ENCODE measurements around the gene CCSER1.
"Not testable (repeated sequence)": the region's sequence is repeated elsewhere in the genome, so short reads cannot be mapped to it uniquely, and the experiment has no call there.

DNA sequence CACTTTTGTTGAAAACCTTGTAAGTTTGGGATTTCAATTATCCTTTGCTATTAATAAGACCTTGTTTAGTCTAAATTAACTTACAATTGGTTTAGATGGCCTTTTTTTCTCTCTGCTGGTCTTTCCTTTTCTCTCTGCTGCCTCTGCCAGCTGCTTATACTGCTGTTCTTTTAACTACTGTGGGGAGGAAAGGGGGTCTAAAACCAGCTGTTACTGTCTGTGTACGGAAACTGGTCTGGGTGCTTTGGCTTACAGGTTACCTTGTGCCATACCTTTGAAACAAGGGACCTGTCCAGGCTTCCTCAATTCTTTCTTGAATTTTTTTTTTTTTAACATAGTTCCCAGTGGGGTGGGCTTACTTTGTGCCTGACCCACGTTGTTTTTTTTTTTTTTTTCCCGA, 1230.8 kb downstream of the CCSER1 start:
- TF ChIP-seq, protein P1, sequence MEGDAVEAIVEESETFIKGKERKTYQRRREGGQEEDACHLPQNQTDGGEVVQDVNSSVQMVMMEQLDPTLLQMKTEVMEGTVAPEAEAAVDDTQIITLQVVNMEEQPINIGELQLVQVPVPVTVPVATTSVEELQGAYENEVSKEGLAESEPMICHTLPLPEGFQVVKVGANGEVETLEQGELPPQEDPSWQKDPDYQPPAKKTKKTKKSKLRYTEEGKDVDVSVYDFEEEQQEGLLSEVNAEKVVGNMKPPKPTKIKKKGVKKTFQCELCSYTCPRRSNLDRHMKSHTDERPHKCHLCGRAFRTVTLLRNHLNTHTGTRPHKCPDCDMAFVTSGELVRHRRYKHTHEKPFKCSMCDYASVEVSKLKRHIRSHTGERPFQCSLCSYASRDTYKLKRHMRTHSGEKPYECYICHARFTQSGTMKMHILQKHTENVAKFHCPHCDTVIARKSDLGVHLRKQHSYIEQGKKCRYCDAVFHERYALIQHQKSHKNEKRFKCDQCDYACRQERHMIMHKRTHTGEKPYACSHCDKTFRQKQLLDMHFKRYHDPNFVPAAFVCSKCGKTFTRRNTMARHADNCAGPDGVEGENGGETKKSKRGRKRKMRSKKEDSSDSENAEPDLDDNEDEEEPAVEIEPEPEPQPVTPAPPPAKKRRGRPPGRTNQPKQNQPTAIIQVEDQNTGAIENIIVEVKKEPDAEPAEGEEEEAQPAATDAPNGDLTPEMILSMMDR (conservative IDR thresholded peaks at IDR 0.05 in 1 of 2, IDR thresholded peaks at IDR 0.05 in 1 of 2; ENCODE audit: low read depth in 1 of 2, low read length in 2 of 2) = not testable (repeated sequence)
- not testable (repeated sequence) for TF ChIP-seq EZH2 (IDR thresholded peaks at IDR 0.05; ENCODE audit: low read length, missing control alignments)

All from fibroblast of lung (primary cell).